ENCODE measurements around the gene CTBP2. TPM values are rescaled to one million over a fixed set of nuclear protein-coding genes. Genes with fewer than 3 reads are reported as not detected.

Gene CTBP2
- total and polyA plus RNA-seq, 10 donors, result 6.7 to 74.4 (median 40.1) TPM

DNA sequence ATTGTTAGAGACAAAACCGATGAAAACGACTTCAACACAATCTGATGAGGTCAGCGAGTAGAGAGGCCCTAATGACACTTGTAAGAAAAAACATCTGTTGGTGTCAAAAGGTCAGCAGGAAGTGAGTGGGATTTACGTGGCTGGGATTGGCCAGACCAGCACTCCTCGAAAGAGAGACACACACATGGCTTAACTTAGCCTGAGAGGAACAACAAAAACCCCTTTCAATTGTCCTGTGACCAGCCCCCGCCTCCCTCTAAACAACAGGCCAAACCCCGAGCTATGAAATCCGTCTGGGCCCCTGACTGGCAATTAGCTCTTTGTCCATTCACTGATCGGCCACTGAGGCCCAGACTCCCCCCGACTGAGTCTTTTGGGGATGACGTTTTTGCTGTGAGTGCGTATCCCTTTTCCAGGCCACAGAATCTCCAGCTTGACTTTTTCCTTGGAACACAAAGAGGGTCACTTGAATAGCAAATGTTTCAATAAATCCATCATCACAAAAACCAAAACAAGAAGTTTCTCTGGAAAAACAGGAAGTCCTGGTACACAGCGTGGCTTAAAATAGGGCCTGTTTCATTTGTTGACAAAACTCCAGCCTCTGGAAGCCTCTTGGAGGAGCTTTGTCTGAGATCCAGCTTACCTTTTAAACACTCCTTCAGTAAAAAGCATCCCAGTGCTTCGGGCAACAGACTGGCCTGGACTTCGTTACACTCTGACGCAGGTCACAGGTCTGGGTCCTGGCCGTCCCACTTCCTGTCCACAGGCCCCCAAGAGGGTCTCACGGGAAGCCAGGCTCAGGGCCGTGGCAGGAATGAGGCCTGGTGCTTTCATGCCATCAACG, 103.0 kb downstream of the CTBP2 start:
- 22 to 31% (median 26%) methylated on average over 20 of the region's 20 CpGs for WGBS, 5 donors
- peaks cover 0 to 92% (median 5%) of the 10 kb centered on the region in 7 donors for H3K27me3 ChIP-seq (replicated peaks in 1 of 7)
- intact Hi-C loops (cut with DNase I; ENCODE audit: low total_unique reads), result no loop called here
- H3K9me3 ChIP-seq, result peaks cover 0 to 9% (median 0%) of the 10 kb centered on the region in 8 donors
- H3K36me3 ChIP-seq, result no peaks in the 10 kb centered on the region
- H3K4me3 ChIP-seq, result peak overlapping the region in 1 of 8 donors; percentile 30
- peak overlapping the region; percentile 53 to 87 (median 81) for H3K27ac ChIP-seq
- TF ChIP-seq, protein P1, sequence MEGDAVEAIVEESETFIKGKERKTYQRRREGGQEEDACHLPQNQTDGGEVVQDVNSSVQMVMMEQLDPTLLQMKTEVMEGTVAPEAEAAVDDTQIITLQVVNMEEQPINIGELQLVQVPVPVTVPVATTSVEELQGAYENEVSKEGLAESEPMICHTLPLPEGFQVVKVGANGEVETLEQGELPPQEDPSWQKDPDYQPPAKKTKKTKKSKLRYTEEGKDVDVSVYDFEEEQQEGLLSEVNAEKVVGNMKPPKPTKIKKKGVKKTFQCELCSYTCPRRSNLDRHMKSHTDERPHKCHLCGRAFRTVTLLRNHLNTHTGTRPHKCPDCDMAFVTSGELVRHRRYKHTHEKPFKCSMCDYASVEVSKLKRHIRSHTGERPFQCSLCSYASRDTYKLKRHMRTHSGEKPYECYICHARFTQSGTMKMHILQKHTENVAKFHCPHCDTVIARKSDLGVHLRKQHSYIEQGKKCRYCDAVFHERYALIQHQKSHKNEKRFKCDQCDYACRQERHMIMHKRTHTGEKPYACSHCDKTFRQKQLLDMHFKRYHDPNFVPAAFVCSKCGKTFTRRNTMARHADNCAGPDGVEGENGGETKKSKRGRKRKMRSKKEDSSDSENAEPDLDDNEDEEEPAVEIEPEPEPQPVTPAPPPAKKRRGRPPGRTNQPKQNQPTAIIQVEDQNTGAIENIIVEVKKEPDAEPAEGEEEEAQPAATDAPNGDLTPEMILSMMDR (IDR thresholded peaks at IDR 0.05 in 8 of 11, conservative IDR thresholded peaks at IDR 0.05 in 3 of 11), result no peak
- peak; percentile 27 to 67 (median 33) for TF ChIP-seq POLR2AphosphoS5 (IDR thresholded peaks at IDR 0.05)
- no peak for TF ChIP-seq POLR2A (IDR thresholded peaks at IDR 0.05)
- DNase-seq, result peak; percentile 74
- peaks cover 39 to 79% (median 61%) of the 10 kb centered on the region in 6 donors for H3K4me1 ChIP-seq

DNA sequence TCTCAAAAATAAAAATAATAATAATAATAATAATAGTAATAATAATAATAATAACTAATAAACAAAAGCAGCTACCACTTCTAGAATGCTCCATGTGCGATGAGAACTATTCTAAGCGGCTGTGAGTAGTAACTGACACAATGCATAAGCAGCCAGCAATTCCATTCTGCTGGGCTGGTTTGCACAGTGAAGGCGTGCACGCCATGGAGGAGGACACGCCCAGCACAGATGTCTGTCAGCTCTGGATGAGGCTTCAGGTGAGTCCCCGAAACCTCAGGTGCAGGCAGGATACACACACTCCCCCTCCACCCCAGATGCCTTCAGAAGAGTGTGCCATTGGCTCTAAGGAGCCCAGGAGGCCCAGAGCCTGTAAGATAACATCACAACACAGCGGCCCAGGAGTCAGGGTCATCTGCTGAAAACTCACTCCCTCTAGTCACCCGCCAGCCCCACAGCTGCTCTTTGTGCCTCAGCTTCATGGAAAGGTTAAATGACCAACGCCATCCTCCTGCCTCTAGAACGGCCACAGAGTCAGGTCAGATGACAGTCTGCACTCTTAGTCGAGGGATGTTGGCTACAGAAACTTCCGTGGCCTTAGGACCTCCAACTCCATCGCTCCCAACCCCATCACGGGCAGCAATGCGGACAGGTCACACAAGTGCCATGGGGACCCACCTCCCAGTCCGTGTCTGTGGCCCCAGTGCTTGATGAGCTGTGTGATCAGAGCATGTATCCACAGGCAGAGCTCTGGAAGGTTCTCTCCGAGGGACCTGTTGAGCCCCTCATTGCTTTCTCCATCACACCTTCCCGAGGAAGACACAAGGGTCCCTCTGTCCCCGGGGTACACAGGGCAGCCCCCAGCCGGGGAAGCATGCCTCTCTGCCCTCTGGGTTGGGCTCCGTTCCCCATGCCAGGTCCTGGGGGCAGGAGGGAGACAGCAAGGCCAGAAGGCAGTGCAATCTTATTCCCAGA, 103.9 kb downstream of the CTBP2 start:
- Histone ChIP-seq H3K27me3 (replicated peaks in 1 of 7) (peaks cover 0 to 92% (median 5%) of the 10 kb centered on the region in 7 donors), H3K4me3 (peak overlapping the region in 1 of 8 donors; percentile 30), H3K36me3 (no peaks in the 10 kb centered on the region), H3K9me3 (peaks cover 0 to 9% (median 0%) of the 10 kb centered on the region in 8 donors), H3K27ac (peak overlapping the region; percentile 53 to 87 (median 81)), H3K4me1 (peaks cover 33 to 70% (median 52%) of the 10 kb centered on the region in 6 donors)
- peak; percentile 66 for DNase-seq
- TF ChIP-seq, protein P1 (IDR thresholded peaks at IDR 0.05 in 8 of 11, conservative IDR thresholded peaks at IDR 0.05 in 3 of 11), result no peak
- peak; percentile 11 to 51 (median 36) for TF ChIP-seq POLR2AphosphoS5 (IDR thresholded peaks at IDR 0.05)
- intact Hi-C loops (cut with DNase I; ENCODE audit: low total_unique reads), result no loop called here
- WGBS, 5 donors, result 70 to 85% (median 82%) methylated on average over 20 to 21 of the region's 21 CpGs

DNA sequence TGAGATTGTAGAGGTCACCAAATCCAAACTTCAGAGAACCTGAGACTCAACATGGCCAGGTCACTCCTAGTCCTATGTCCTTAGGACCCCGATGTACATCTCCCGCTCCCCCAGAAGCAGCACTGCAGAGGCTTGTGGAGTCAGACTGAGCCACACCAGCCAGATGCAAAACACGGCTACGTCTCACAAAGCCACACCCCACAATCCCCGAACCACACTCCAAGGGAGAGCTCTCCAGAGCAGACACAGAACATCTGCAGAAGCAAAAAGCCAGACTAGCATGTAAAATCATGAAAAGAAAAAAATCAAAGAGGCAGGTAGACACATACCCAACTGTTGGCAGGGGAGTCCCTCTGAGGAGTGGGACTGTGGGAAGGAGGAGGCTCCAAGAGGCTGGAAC, 104.9 kb downstream of the CTBP2 start:
- Histone ChIP-seq H3K36me3 (no peaks in the 10 kb centered on the region), H3K27ac (peak overlapping the region in 5 of 8 donors; percentile 9 to 87 (median 84)), H3K27me3 (replicated peaks in 1 of 7) (peaks cover 0 to 92% (median under 1%) of the 10 kb centered on the region in 7 donors), H3K9me3 (peaks cover 0 to 9% (median 0%) of the 10 kb centered on the region in 8 donors), H3K4me3 (no peak overlapping the region), H3K4me1 (peaks cover 24 to 61% (median 45%) of the 10 kb centered on the region in 6 donors)
- DNase-seq, result no peak
- intact Hi-C loops (cut with DNase I; ENCODE audit: low total_unique reads), result no loop called here
- 78 to 87% (median 83%) methylated on average over 5 of the region's 5 CpGs for WGBS, 5 donors
- TF ChIP-seq, protein P1 (IDR thresholded peaks at IDR 0.05 in 8 of 11, conservative IDR thresholded peaks at IDR 0.05 in 3 of 11), result no peak
- TF ChIP-seq POLR2AphosphoS5 (IDR thresholded peaks at IDR 0.05), result no peak

All from spleen (tissue), 11 donors.